Measurements from ENCODE around the gene ZBTB43.

- TF ChIP-seq EZH2 (IDR thresholded peaks at IDR 0.05; ENCODE audit: insufficient read depth, low read length) (no peak), CTCF (IDR thresholded peaks at IDR 0.05; ENCODE audit: insufficient read depth, low read depth, low read length) (no peak)
Observed at GRCh38 chr9:126805554-126806262, 868 bp downstream of the ZBTB43 start.

All from astrocyte (in vitro differentiated cells and primary cell).